Gastroesophageal sphincter (tissue), 4 donors: ENCODE measurements around the gene ATP2B2. TPM values are rescaled to one million over a fixed set of nuclear protein-coding genes. Genes with fewer than 3 reads are reported as not detected.

Experiments
- ATAC-seq: fragments of 150-250 bp; one replicate; pipeline ENCODE4 v1.9.1; 2016; ENCODE audit warnings: mild to moderate bottlenecking, moderate library complexity
- H3K27ac ChIP-seq, 4 donors: fragments of 200-600 bp; sonication (generic) in 3 of 4; 1 replicate in 3 of 4; 2 replicates in 1 of 4; pipeline ENCODE4 v1.5.1; 2016 to 2019
- H3K27me3 ChIP-seq: fragments of 200-600 bp; sonication (generic); one replicate; pipeline ENCODE4 v1.5.1; 2019
- H3K36me3 ChIP-seq, 2 donors: fragments of 200-600 bp; sonication (generic); one replicate each; pipeline ENCODE4 v1.5.1; 2019; ENCODE audit warnings: control low read depth in 1 of 2
- H3K4me1 ChIP-seq, 3 donors: fragments of 200-600 bp; sonication (generic); 1 replicate in 2 of 3; 2 replicates in 1 of 3; pipeline ENCODE4 v1.5.1; 2016 to 2019; ENCODE audit warnings: control low read depth in 2 of 3
- H3K4me3 ChIP-seq, 2 donors: fragments of 200-600 bp; sonication (generic); one replicate each; pipeline ENCODE4 v1.5.1; 2019; ENCODE audit warnings: mild to moderate bottlenecking in 1 of 2, moderate library complexity in 1 of 2
- H3K9me3 ChIP-seq, 3 donors: fragments of 200-600 bp; sonication (generic); one replicate each; pipeline ENCODE4 v1.5.1; 2017 to 2019; ENCODE audit warnings: control low read depth in 2 of 3
- CTCF ChIP-seq, 4 experiments: fragments of 200-600 bp in 2 of 4; fragments of 450-650 bp in 2 of 4; sonication (generic) in 1 of 4; IDR thresholded peaks; one replicate each; pipeline ENCODE4 v1.5.1; 2017 to 2019; ENCODE audit warnings: antibody characterized with exemption in 4 of 4, mild to moderate bottlenecking in 2 of 4, moderate library complexity in 2 of 4
- EP300 ChIP-seq: sonication (generic); formaldehyde crosslinking; IDR thresholded peaks from one replicate; pipeline ENCODE4 v1.6.1; 2017; ENCODE audit warnings: antibody characterized with exemption, mild to moderate bottlenecking
- POLR2A ChIP-seq, 2 donors: fragments of 450-650 bp; IDR thresholded peaks; one replicate each; pipeline ENCODE4 v1.6.1; 2017; ENCODE audit warnings: antibody characterized with exemption in 2 of 2, mild to moderate bottlenecking in 2 of 2, moderate library complexity in 1 of 2
- POLR2AphosphoS5 ChIP-seq: sonication (generic); formaldehyde crosslinking; IDR thresholded peaks from one replicate; pipeline ENCODE4 v1.6.1; 2017; ENCODE audit warnings: antibody characterized with exemption
- WGBS, 2 donors: methylation state at CpG; one replicate each; pipeline ENCODE4 v1.1.5; 2018; ENCODE audit warnings: low coverage in 1 of 2; 5-methylcytosine and 5-hydroxymethylcytosine counted together
- total RNA-seq, 4 donors: library from RNA; depleted of rRNA; stranded (reverse); fragments of >200 nt; gene quantifications; one replicate each; pipeline ENCODE4 v1.1.0, GENCODE V29; 2016

ATP2B2 gene
- total RNA-seq, 4 donors from 2014 or later: 0.13 to 0.30 (median 0.27) TPM; not detected in 1

- whole genome bisulfite sequencing, 2 donors: 57 to 81% methylated on average over 4 to 6 of the region's 6 CpGs
- no peak for ATAC-seq
- TF ChIP-seq POLR2AphosphoS5 (no peak), CTCF (IDR thresholded peaks at IDR 0.05) (no peak)
- no peaks in the 10 kb centered on the region for H3K4me1 ChIP-seq
- H3K36me3 ChIP-seq: no peaks in the 10 kb centered on the region
- no peak overlapping the region for H3K27ac ChIP-seq
- peaks cover 61% of the 10 kb centered on the region for H3K27me3 ChIP-seq
- no peaks in the 10 kb centered on the region for H3K9me3 ChIP-seq
- no peak overlapping the region for H3K4me3 ChIP-seq
These were observed 16.5 kb upstream of the ATP2B2 start for GRCh38 chr3:10521772-10522441.

GRCh38 chr3:10520072-10520471, 14.7 kb upstream of the ATP2B2 start:
- 60 to 83% methylated on average over 1 to 2 of the region's 4 CpGs for WGBS, 2 donors
- H3K27me3 ChIP-seq: peaks cover 46% of the 10 kb centered on the region

GRCh38 chr3:10519236-10519635, 13.8 kb upstream of the ATP2B2 start:
- TF ChIP-seq EP300 (no peak), POLR2AphosphoS5 (no peak), POLR2A (IDR thresholded peaks at IDR 0.05) (no peak), CTCF (IDR thresholded peaks at IDR 0.05) (no peak)
- H3K4me1 ChIP-seq: no peaks in the 10 kb centered on the region
- WGBS, 2 donors: 72 to 76% methylated on average over 4 of the region's 7 CpGs
- no peak overlapping the region for H3K4me3 ChIP-seq
- H3K27ac ChIP-seq: no peak overlapping the region
- peaks cover 40% of the 10 kb centered on the region for H3K27me3 ChIP-seq
- no peak for ATAC-seq
- H3K36me3 ChIP-seq: no peaks in the 10 kb centered on the region
- no peaks in the 10 kb centered on the region for H3K9me3 ChIP-seq

More at GRCh38 chr3:10520072-10520471, 14.7 kb upstream of the ATP2B2 start:
- Histone ChIP-seq H3K27ac (no peak overlapping the region), H3K36me3 (no peaks in the 10 kb centered on the region), H3K9me3 (no peaks in the 10 kb centered on the region), H3K4me3 (no peak overlapping the region), H3K4me1 (no peaks in the 10 kb centered on the region)
- ATAC-seq: no peak
- TF ChIP-seq POLR2AphosphoS5: no peak
- no peak for TF ChIP-seq POLR2A (IDR thresholded peaks at IDR 0.05)

GRCh38 chr3:10518506-10519150, 13.2 kb upstream of the ATP2B2 start:
- 65% methylated on average over 10 of the region's 13 CpGs; no CpG with 5 or more reads in 1 of the 2 donors for WGBS, 2 donors
- H3K27me3 ChIP-seq: peaks cover 34% of the 10 kb centered on the region
- ATAC-seq: no peak
- no peaks in the 10 kb centered on the region for H3K9me3 ChIP-seq
- no peaks in the 10 kb centered on the region for H3K4me1 ChIP-seq
- H3K36me3 ChIP-seq: no peaks in the 10 kb centered on the region
- no peak for TF ChIP-seq POLR2AphosphoS5
- TF ChIP-seq CTCF (IDR thresholded peaks at IDR 0.05): no peak
- TF ChIP-seq POLR2A (IDR thresholded peaks at IDR 0.05): no peak
- TF ChIP-seq EP300: no peak
- H3K4me3 ChIP-seq: no peak overlapping the region
- H3K27ac ChIP-seq: no peak overlapping the region

GRCh38 chr3:10517627-10518026, 12.2 kb upstream of the ATP2B2 start:
- no peaks in the 10 kb centered on the region for H3K9me3 ChIP-seq
- TF ChIP-seq CTCF (IDR thresholded peaks at IDR 0.05): no peak
- TF ChIP-seq EP300: no peak
- TF ChIP-seq POLR2AphosphoS5: no peak
- no peak for TF ChIP-seq POLR2A (IDR thresholded peaks at IDR 0.05)
- no peak for ATAC-seq
- H3K36me3 ChIP-seq: no peaks in the 10 kb centered on the region
- 38 to 71% methylated on average over 4 of the region's 7 CpGs for WGBS, 2 donors
- H3K27me3 ChIP-seq: peaks cover 32% of the 10 kb centered on the region
- H3K4me1 ChIP-seq: no peaks in the 10 kb centered on the region
- H3K4me3 ChIP-seq: no peak overlapping the region
- H3K27ac ChIP-seq: no peak overlapping the region
